Activated CD4-positive, alpha-beta T cell treated with anti-CD3 and anti-CD28 coated beads for 36 hours (primary cell): ENCODE measurements around the gene ZNF385B. TPM values are rescaled to one million over a fixed set of nuclear protein-coding genes. Genes with fewer than 3 reads are reported as not detected.

Source experiments
- ATAC-seq: fragments of 200-7000 bp; cut with Tn5 transposase; one replicate; pipeline ENCODE4 v1.10.0; 2021; ENCODE audit warnings: mild to moderate bottlenecking, moderate library complexity
- CTCF ChIA-PET: fragments of 350-600 bp; sonication (Branson Sonifier 250); formaldehyde crosslinking; loops from one replicate; lab custom pipeline; 2021; ENCODE audit warnings: antibody characterized with exemption; lab: Charles Lee
- POLR2A ChIA-PET: fragments of 350-600 bp; sonication (Branson Sonifier 250); formaldehyde crosslinking; loops from one replicate; lab custom pipeline; 2021; ENCODE audit warnings: antibody characterized with exemption, inconsistent platforms; lab: Charles Lee
- DNase-seq: peaks from one replicate; pipeline ENCODE4 v3.0.0-alpha.2; 2020
- H3K27ac Mint-ChIP-seq: one replicate; pipeline ENCODE4 v1.8.0; 2021; ENCODE audit warnings: mixed read lengths
- H3K27me3 Mint-ChIP-seq: one replicate; pipeline ENCODE4 v1.8.0; 2021; ENCODE audit warnings: mixed read lengths
- H3K36me3 Mint-ChIP-seq: one replicate; pipeline ENCODE4 v1.8.0; 2021; ENCODE audit warnings: low read depth, mixed read lengths
- H3K4me1 Mint-ChIP-seq: one replicate; pipeline ENCODE4 v1.8.0; 2021; ENCODE audit warnings: mixed read lengths
- H3K4me3 Mint-ChIP-seq: one replicate; pipeline ENCODE4 v1.8.0; 2021; ENCODE audit warnings: mild to moderate bottlenecking, moderate library complexity, mixed read lengths
- H3K9me3 Mint-ChIP-seq: one replicate; pipeline ENCODE4 v1.8.0; 2021; ENCODE audit warnings: low read depth, mixed read lengths
- intact Hi-C, 2 experiments: fragments of 100-400 bp; cut with DNase I in 1 of 2; cut with micrococcal nuclease in 1 of 2; formaldehyde crosslinking; loops; one replicate each; pipeline versions ENCODE4 v1.14.2 to v1.15.1; 2022 to 2024; cut with DNase I, micrococcal nuclease
- total RNA-seq, 2 experiments: library from RNA; stranded (reverse); gene quantifications; one replicate each; pipeline ENCODE4 v1.2.3, GENCODE V29; 2021

Gene ZNF385B
- total RNA-seq, 2 experiments from 2014 or later, result not detected

- no peak overlapping the region for H3K27ac Mint-ChIP-seq
- H3K4me1 Mint-ChIP-seq, result no peaks in the 10 kb centered on the region
- ChIA-PET POLR2A (no interaction called here), CTCF (no interaction called here)
- no peaks in the 10 kb centered on the region for H3K36me3 Mint-ChIP-seq
- H3K9me3 Mint-ChIP-seq, result peaks cover 1% of the 10 kb centered on the region
- DNase-seq, result no peak
- ATAC-seq, result no peak
- intact Hi-C loops, result no loop called here
- no peak overlapping the region for H3K4me3 Mint-ChIP-seq
- peaks cover 6% of the 10 kb centered on the region for H3K27me3 Mint-ChIP-seq
Observed at GRCh38 chr2:179694963-179695362, 166.4 kb downstream of the ZNF385B start.

DNA sequence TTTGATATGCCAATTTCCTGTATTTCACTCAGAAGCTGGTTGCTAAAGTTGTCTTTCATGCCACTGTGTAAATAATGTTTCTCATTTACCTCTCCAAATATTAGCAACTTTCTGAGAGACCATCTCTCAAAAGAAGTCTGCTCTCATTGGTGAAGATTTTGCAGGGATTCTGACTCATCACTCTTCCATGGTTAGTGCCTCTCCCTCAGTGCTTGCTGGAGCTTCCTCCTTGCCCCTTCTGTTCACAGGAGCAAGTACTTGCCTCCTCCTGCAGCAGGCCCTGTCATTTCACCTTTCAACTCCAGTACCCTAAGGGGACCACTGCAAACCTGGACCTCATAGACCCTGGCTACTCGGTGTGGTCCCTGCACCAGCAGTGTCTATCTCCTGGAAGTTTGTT is 168.8 kb downstream of the ZNF385B start:
- H3K27ac Mint-ChIP-seq, result no peak overlapping the region
- intact Hi-C loops, result no loop called here
- ChIA-PET CTCF (no interaction called here), POLR2A (no interaction called here)
- ATAC-seq (no peak), DNase-seq (no peak)
- H3K36me3 Mint-ChIP-seq, result no peaks in the 10 kb centered on the region
- peaks cover 11% of the 10 kb centered on the region for H3K27me3 Mint-ChIP-seq
- H3K4me1 Mint-ChIP-seq, result no peaks in the 10 kb centered on the region
- peaks cover 1% of the 10 kb centered on the region for H3K9me3 Mint-ChIP-seq
- H3K4me3 Mint-ChIP-seq, result no peak overlapping the region

DNA sequence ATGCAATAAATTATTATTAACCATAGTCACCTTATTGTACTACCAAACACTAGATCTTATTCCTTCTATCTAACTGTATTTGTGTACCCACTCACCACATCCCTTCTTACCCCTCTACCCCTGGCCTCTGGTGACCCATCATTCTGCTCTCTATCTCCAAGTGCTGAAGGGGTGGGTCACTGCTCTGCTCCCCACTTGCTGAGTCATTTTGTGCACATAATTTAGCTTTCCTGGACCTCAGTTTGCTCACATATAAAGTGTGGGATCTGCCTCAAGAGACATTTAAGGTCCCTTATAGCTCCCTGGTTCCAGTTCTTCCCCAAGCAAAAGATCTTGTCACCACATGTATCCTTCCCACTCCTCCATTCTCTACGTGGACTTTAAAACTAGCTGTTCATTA is 169.4 kb downstream of the ZNF385B start:
- ATAC-seq (no peak), DNase-seq (no peak)
- Mint-ChIP-seq H3K4me1 (no peaks in the 10 kb centered on the region), H3K27ac (no peak overlapping the region), H3K9me3 (peaks cover 1% of the 10 kb centered on the region), H3K36me3 (no peaks in the 10 kb centered on the region), H3K27me3 (peaks cover 11% of the 10 kb centered on the region), H3K4me3 (no peak overlapping the region)
- intact Hi-C loops, result no loop called here
- ChIA-PET CTCF (no interaction called here), POLR2A (no interaction called here)

- H3K4me3 Mint-ChIP-seq, result no peak overlapping the region
- H3K4me1 Mint-ChIP-seq, result no peaks in the 10 kb centered on the region
- intact Hi-C loops, result no loop called here
- H3K27ac Mint-ChIP-seq, result no peak overlapping the region
- POLR2A ChIA-PET, result no interaction called here
- DNase-seq (no peak), ATAC-seq (no peak)
- H3K36me3 Mint-ChIP-seq, result no peaks in the 10 kb centered on the region
- peaks cover 1% of the 10 kb centered on the region for H3K9me3 Mint-ChIP-seq
- CTCF ChIA-PET, result no interaction called here
- peaks cover 11% of the 10 kb centered on the region for H3K27me3 Mint-ChIP-seq
Observed at GRCh38 chr2:179691235-179691634, 170.2 kb downstream of the ZNF385B start.

DNA sequence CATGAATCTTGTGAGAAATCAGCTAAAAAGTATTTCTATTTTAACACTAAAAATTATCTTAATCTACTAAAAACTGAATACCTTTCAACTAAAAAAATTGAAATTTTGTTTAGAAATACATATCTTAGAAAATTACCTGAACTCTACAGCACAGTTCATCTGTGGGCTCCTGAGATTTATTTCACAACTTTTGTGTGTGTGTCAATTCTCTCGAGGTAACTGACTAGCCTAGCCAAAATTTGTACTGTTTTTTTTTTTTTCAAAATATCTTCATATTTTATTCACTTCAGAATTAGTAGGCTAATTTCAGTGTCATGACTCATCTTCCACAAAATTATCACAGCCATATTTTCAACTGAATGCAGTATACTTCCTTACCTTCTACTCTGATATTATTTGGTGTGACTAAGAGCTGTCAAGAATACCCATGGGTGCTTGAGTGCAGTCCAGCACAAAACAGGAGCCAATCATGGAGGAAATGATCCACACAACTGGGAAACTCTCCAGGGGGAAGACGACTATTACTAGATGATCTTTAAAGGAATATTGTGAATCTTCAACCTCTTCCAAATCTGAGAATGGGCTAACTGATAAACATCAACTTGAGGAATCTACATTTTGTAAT is 174.6 kb downstream of the ZNF385B start:
- peaks cover 5% of the 10 kb centered on the region for H3K27me3 Mint-ChIP-seq
- CTCF ChIA-PET, result no interaction called here
- H3K4me1 Mint-ChIP-seq, result no peaks in the 10 kb centered on the region
- no peaks in the 10 kb centered on the region for H3K36me3 Mint-ChIP-seq
- H3K4me3 Mint-ChIP-seq, result no peak overlapping the region
- POLR2A ChIA-PET, result no interaction called here
- ATAC-seq, result no peak
- no peaks in the 10 kb centered on the region for H3K9me3 Mint-ChIP-seq
- intact Hi-C loops, result no loop called here
- no peak for DNase-seq
- no peak overlapping the region for H3K27ac Mint-ChIP-seq

DNA sequence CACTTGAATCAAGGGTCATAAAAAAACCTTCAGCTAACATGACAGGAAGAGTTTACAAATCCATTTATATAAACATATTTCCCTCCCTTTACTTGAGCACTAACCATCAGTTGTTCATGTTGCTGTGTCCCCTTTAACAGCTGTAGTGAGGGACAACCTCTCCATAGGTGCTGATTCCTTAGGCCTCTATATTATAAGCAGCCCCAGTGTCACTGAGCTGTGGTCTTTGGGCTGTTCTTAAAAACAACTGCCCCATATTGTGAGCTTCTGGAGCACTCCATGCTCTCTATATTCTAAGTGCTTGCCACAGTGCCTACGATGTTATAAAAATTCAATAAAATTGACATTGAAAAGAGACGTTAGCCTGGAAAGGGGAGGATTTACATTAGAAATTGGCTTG is 175.3 kb downstream of the ZNF385B start:
- ChIA-PET CTCF (no interaction called here), POLR2A (interaction anchor here (0.7 kb wide), 1 partner anchor 21 kb away, joined by 4 read pairs; no protein-coding TSS in a partner anchor)
- DNase-seq, result no peak
- Mint-ChIP-seq H3K27me3 (peaks cover 5% of the 10 kb centered on the region), H3K36me3 (no peaks in the 10 kb centered on the region), H3K9me3 (no peaks in the 10 kb centered on the region), H3K27ac (no peak overlapping the region), H3K4me1 (no peaks in the 10 kb centered on the region), H3K4me3 (no peak overlapping the region)
- intact Hi-C loops, result no loop called here
- no peak for ATAC-seq

DNA sequence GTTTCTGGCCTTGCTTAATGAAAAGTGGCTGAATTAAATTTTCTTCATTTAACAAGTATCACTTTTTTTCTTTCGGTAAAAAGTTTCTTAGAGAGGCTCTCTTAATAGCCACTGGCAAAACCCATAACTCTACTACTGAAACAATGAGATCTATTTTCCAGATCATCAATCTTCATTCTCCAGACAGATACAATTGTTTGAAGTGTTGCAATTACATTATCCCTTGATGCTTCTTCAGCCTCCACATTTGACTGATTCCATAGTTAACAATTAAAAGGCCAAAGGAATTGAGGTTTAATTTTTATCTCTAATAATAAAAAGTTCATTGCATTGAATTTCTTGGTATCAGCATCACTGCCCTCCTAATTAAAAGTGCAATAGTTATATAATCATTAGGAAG is 176.3 kb downstream of the ZNF385B start:
- no peak for DNase-seq
- Mint-ChIP-seq H3K9me3 (no peaks in the 10 kb centered on the region), H3K4me3 (no peak overlapping the region), H3K4me1 (no peaks in the 10 kb centered on the region), H3K27ac (no peak overlapping the region), H3K36me3 (no peaks in the 10 kb centered on the region), H3K27me3 (peaks cover 5% of the 10 kb centered on the region)
- POLR2A ChIA-PET, result no interaction called here
- CTCF ChIA-PET, result no interaction called here
- intact Hi-C loops, result no loop called here
- ATAC-seq, result no peak

DNA sequence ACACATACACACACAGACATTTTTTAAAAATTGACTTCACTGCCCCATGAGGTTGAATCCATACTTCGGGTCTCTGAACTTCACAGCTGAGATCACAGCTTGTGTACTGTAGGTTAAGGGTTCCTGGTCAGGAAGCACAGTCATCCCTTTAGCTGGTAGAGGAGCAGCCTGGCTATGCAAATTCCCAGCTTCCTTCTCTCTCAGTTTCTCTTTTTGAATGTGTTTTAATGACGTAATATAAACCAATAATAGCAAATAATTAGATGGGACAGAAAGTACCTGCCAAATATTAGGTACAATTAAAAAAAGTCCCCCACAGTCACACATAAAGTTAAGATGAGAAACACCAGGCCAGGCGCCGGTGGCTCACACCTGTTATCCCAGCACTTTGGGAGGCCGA is 178.7 kb downstream of the ZNF385B start:
- ChIA-PET CTCF (no interaction called here), POLR2A (no interaction called here)
- Mint-ChIP-seq H3K36me3 (no peaks in the 10 kb centered on the region), H3K4me1 (no peaks in the 10 kb centered on the region), H3K27me3 (no peaks in the 10 kb centered on the region), H3K4me3 (no peak overlapping the region), H3K27ac (no peak overlapping the region), H3K9me3 (no peaks in the 10 kb centered on the region)
- ATAC-seq, result no peak
- intact Hi-C loops, result no loop called here
- DNase-seq, result no peak

GRCh38 chr2:179677746-179678505 is 183.5 kb downstream of the ZNF385B start:
- peaks cover 6% of the 10 kb centered on the region for H3K27me3 Mint-ChIP-seq
- DNase-seq (no peak), ATAC-seq (no peak)
- POLR2A ChIA-PET, result no interaction called here
- CTCF ChIA-PET, result no interaction called here
- H3K27ac Mint-ChIP-seq, result no peak overlapping the region
- H3K9me3 Mint-ChIP-seq, result no peaks in the 10 kb centered on the region
- no peak overlapping the region for H3K4me3 Mint-ChIP-seq
- no peaks in the 10 kb centered on the region for H3K36me3 Mint-ChIP-seq
- intact Hi-C loops, result no loop called here
- H3K4me1 Mint-ChIP-seq, result no peaks in the 10 kb centered on the region

DNA sequence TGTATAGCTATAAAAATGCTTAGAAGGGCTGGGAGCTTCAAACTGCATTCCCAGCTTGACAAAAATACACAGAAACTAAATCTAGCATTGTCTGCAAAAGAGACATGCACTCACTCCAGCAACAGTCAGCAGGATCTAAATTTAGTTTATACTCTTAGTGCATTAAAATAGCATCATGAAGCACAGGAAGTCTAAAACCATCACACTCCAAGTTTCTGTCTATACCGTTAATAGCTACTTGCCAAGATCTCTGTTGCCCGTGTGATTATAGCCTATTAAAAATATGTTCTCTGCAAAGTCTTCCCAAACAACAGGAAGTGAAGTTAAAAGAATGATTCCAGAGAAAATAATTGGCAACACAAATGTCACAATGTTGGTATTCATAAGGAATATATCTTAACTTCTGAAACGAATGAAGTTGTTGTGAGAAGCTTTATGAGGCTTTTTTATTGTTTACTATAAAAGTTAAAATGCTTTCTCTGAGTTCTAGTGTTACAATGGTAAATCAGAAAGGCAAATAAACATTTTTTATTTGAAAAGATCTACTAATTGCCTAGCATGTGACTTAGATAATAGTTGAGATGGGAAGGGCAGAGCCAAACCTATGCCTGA is 184.2 kb downstream of the ZNF385B start:
- H3K36me3 Mint-ChIP-seq, result no peaks in the 10 kb centered on the region
- H3K27ac Mint-ChIP-seq, result no peak overlapping the region
- H3K9me3 Mint-ChIP-seq, result no peaks in the 10 kb centered on the region
- CTCF ChIA-PET, result interaction anchor here (1.1 kb wide), 1 partner anchor 21 kb away, joined by 3 read pairs; no protein-coding TSS in a partner anchor
- intact Hi-C loops, result no loop called here
- no peak overlapping the region for H3K4me3 Mint-ChIP-seq
- no peaks in the 10 kb centered on the region for H3K4me1 Mint-ChIP-seq
- POLR2A ChIA-PET, result no interaction called here
- peaks cover 6% of the 10 kb centered on the region for H3K27me3 Mint-ChIP-seq
- ATAC-seq (no peak), DNase-seq (no peak)

GRCh38 chr2:179675435-179675834 is 186.0 kb downstream of the ZNF385B start:
- intact Hi-C loops, result no loop called here
- H3K27me3 Mint-ChIP-seq, result peaks cover 6% of the 10 kb centered on the region

More at GRCh38 chr2:179675435-179675834, 186.0 kb downstream of the ZNF385B start:
- no peaks in the 10 kb centered on the region for H3K4me1 Mint-ChIP-seq
- ChIA-PET POLR2A (no interaction called here), CTCF (no interaction called here)
- H3K36me3 Mint-ChIP-seq, result no peaks in the 10 kb centered on the region
- H3K4me3 Mint-ChIP-seq, result no peak overlapping the region
- no peak overlapping the region for H3K27ac Mint-ChIP-seq
- ATAC-seq, result no peak
- no peaks in the 10 kb centered on the region for H3K9me3 Mint-ChIP-seq
- DNase-seq, result no peak
